Stimulated activated CD4-positive, alpha-beta T cell treated with anti-CD3 and anti-CD28 coated beads, TNF-alpha, amount 100 ng/mL, for 1 hour (primary cell): ENCODE measurements around the gene SLC38A1.
"Not testable (repeated sequence)": the region's sequence is repeated elsewhere in the genome, so short reads cannot be mapped to it uniquely, and the experiment has no call there.

Experiments used
- DNase-seq, 3 donors: peaks; one replicate each; pipeline ENCODE4 v3.0.0-alpha.2; 2020; ENCODE audit warnings: low read depth in 3 of 3, low spot score in 1 of 3

SLC38A1 gene

DNA sequence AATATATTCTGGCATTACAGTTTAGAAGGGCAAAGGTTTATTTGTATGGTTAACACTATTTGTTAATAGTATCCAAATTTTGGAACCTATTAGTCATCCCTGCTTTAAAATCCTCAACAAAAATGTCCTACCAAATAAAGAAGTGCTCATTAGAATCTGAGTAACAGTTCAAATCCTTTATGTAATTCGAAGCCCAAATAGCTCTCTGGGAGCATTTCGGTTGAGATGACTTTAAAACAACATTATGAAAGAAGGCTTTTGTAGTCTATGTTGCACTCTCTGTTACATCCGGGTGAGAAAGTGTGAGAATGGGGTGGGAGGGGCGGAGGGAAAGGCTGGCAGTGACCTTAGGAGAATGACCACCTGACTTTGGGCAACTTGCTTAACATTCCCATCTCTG lies 59.7 kb downstream of the SLC38A1 start:
- DNase-seq = no peak

DNA sequence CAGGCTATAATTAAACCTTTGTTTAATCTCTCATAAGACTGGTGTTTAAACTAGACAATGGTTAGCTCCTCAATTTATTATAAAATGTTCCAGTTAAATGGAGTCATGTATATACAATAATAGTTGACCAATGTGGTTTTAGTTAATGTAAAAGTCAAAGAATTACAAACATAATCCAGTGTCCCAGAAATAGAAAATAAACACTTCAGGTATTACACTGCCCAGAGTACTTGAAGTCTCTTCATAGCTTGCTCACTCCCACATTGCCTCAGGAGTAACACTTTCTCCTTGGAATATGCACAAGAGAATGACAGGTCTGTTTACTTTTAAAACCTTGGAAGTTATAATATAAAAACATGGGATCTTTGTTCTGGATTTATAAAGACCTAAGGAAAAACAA lies 60.5 kb downstream of the SLC38A1 start:
- no peak for DNase-seq

DNA sequence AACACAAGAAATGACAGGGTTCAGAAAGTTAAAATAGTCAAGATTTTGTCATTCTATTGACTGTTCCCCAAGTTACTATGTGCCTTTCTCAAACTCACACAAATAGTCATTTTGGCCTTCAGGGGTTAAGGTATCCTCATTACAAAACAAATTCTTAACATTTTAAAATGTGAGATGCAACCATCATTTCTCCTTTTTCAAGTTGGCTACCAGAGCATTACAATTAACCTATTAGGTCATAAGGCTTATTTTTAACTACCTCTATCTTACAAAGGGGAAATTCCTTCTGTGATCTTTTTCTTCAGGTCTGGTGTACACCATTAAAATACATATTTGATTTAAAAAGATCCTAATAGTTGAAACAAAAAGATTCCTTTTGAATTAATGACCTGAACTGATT lies 61.2 kb downstream of the SLC38A1 start:
- no peak for DNase-seq

DNA sequence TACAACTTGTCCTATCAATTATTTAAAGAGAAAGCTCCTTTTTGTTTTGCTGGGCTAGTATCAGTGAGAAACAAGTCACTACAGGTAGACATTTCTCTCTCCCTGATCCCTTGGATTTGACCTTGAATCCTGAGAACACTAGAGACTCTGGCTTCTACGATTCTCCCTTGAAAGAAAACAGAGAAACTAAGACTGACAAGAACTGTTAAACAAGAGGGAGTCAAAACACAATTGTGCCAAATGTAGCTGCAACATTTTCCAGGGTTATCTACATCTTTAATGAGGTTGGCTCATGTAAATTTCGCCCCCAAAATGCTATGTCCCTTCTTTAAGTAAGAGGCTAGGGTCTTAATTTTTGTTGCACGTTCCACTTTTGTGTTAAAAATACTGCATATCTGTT lies 62.4 kb downstream of the SLC38A1 start:
- DNase-seq = no peak

DNA sequence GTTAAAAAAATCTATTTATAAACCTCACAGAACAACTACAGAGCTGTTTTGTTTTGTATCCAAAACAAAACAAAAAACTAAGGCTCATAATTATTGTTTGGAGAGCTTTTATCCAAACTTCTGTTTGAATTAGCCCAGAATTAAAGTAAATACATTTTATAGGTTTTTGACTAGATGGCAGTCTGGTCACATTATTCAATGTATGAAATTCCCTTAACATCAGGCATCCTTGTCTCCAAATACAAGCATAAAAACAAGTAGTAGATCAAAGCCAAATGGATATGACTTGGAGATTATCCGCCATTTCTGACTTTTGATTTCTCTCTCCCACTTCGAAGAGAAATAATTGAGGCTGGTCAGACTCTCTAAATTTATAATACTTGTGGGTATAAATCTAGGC lies 63.5 kb downstream of the SLC38A1 start:
- no peak for DNase-seq

DNA sequence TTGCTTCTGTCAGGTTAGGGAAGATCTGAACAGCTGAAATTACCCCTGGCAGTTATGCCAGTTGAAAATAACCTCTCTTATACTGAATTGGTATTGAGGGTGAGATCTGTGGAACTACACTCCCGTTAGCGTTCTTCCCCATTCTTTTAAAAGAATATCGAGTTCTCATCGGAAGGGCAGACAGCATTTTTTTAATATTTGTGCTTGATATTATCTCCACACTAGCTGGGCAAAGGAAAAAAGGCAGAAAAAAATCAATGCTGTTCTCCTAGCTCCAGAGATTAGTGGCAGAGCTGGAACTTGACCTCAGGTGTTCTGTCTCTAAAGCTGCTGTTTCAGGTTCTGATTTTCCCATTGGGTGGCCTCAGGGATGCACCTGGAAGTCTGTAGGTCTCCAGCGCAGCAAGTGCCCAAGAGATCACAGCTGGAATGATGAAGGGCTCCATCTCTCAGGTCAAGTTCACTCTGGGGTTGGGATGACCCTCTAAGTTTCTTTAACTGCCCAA lies 67.5 kb downstream of the SLC38A1 start:
- DNase-seq = no peak

DNA sequence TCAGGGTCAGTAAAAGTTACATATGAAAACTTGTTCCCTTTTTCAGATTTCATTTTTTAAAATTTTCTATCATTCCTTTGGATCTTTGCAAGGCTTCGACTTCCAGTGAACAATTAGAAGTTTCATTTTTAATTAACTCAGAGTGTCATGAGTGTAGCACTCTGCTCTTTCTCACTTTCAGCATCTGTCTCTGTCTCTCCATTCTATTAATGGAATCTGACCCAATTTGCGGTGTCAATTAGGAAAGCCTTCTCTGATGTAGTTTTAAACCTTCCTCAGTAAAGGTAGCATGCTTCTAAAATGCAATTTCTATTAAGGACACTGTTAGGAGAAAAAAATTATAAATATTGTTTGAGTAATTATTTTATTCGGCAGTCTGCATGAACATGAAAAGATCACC lies 68.3 kb downstream of the SLC38A1 start:
- no peak for DNase-seq

DNA sequence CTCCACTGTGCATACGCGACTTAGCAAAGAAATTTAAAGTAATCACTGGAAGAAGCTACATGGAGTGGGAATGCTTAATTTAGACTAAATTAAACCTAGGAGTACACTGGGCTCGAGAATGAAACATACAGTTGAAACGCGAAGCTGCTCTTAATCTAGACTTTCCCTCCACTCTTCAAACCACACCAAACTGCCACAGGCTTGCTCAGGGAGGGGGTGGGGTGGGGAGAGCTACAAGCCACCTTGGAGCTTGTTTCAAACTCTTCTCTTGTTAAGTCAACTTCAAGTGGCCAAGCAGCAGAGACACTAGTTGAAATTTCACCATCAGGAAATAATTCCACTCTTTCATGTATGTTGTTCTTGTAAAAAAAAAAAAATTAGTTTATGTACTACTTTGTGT lies 69.9 kb downstream of the SLC38A1 start:
- DNase-seq = no peak

DNA sequence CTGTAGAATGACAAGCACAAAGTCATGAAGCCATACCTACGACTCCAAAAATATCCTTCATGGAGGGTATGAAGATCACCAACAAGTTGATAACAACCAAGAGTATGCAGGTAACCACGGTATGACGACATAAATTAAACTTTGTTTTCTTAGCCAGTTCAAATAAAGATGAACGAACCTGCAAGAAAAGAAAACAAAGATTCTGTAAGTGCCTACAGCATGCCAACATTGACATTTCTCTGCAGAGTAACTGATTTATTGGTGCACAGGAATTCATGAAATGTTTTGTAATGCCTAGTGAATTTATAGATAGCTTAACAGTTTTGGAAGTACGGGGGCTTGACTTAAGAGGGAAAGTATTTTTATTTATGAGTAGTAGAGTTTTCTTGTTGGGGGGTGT lies 71.0 kb downstream of the SLC38A1 start:
- DNase-seq = no peak

DNA sequence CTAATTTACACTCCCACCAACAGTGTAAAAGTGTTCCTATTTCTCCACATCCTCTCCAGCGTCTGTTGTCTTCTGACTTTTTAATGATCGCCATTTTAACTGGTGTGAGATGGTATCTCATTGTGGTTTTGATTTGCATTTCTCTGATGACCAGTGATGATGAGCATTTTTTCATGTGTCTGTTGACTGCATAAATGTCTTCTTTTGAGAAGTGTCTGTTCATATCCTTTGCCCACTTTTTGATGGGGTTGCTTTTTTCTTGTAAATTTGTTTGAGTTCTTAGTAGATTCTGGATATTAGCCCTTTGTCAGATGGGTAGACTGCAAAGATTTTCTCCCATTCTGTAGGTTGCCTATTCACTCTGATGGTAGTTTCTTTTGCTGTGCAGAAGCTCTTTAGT lies 78.3 kb downstream of the SLC38A1 start:
- not testable (repeated sequence) for DNase-seq

DNA sequence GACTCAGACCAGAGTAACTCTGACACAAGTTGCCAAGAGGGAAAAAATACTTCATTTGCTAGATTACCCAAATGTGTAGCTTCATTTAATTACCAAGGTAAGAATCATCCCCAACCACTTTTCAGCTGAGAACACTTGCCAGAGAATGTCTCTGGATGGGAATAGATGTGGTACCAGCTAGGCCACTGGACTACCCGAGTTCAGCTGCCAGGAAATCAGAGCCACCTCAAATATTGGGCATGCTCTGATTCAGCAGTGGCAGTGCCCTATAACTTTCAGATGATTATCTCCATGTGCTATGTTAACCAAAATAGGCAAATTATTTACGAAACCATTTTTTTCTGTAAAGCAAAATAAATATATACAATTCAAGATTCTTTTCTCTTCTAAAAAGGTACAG lies 80.7 kb downstream of the SLC38A1 start:
- no peak for DNase-seq

DNA sequence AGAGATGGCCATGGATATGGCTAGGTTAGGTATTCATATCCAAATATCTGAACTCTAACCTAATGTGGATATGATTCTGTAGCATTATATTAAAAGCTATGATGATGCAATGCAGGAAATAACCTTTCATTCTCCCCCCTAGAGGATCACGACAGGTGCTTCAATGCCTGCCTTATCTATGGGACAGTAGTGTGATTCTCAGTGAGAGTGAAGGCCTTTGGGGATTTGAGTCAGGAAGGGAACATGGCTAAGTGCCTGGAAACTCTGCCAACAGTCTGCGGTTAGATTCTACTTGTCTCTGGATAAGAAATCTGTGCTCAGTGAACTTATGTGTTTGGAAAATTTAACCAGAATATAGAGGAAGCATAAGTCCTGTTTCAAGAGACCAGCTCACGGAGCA lies 81.8 kb downstream of the SLC38A1 start:
- DNase-seq = no peak

DNA sequence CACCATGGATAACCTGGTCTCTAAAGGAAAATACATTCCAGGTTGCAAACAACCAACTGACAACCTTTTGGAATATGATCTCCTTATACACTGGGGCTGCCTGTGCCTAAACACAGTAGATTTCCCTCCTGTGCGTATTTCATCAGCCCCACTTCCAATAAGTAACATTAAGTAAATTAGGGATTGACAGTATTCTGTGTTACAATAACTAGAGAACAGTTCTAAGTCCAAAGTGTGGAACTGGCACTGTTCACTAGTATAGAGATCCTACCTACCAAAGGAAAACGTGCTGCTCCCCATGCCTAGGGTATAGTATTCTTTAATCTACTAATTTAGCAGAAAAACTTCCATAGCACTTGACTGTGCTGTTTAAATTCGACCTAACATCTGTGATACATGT lies 82.8 kb downstream of the SLC38A1 start:
- no peak for DNase-seq

DNA sequence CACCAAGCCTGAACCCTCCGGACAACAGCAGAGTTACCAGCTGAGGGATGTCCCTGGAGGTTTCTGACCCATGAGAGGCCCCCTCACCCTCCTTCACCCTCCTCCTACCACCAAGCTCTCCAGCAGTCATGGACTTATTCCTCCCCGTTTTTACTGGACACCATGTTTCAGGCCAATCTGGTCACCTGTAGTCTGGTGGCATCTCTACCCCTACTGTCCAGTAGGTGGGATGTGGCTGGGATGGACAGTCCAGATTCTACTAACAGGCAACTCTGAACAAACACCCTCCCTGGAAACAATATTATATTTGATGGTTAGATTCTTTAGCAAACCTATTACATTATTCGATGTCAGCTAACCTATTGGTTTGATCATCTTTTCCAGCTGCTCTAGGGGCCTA lies 83.2 kb downstream of the SLC38A1 start:
- DNase-seq = no peak

DNA sequence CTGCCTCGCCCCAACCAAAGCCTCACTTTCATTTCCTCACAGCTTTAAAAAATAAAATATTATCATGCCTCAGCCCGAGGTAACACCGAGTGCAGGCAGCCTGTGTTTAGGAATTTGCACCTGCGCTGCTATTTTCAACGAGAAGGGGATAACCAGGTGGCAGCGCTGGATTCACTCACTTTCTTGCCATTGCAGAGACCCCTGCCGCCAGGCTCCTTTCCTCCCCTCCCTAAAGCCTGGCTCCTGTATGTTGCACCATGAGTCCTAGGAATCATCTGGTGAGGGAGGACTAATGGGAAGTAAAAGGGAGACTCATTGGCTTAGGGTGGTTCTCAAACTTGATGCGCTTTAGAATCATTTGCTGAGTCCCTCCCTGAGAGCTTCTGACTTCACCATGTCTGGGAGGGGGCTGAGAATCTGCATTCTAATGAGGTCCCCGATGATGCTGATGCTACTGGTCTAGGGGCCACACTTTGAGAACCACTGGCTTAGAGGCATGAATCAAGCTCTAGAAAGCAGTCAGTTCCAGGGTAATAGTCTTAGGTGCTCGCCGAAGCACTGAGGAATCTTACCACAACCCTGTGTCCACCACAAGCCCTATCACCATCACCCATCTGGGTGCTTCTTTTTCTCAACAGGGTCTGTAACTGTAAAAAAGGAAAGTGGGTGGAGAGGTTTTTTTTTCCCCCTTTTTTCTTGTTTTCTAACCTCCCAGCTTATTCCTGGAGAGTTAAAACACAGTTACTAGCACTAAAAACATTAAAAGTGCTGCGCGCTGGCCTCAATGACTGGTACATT lies 83.8 kb downstream of the SLC38A1 start:
- DNase-seq = no peak

DNA sequence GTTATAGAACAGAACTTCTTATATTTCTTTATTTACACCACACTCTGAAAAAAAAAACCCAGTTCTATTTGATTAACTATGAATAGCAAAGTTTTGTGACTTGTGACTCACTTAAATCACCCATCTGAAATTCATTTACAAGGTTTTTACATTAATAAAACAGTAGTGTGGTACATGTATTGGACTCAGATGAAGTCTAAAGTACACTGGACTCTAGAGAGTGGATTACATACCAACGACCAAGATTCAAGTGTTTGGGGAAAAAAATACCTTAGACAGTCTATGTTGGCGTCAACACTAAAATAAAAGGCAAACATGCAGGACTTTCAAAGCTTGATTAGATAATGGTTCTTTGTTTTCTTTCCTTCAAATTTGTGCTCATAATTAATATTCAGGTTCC lies 85.7 kb downstream of the SLC38A1 start:
- DNase-seq = no peak

DNA sequence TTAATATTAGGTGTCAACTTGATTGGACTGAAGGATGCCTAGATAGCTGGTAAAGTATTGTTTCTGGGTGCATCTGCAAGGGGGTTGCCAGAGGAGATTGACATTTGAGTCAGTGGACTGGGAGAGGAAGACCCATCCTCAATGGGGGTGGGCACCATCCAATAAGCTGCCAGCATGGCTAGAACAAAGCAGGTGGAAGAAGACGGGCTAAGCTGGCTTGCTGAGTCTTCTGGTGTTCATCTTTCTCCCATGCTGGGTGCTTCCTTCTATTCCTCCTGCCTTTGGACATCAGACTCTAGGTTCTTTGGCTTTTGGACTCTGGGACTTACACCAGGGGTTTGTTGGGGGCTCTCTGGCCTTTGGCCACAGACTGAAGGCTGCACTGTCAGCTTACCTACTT lies 87.4 kb downstream of the SLC38A1 start:
- DNase-seq = no peak

DNA sequence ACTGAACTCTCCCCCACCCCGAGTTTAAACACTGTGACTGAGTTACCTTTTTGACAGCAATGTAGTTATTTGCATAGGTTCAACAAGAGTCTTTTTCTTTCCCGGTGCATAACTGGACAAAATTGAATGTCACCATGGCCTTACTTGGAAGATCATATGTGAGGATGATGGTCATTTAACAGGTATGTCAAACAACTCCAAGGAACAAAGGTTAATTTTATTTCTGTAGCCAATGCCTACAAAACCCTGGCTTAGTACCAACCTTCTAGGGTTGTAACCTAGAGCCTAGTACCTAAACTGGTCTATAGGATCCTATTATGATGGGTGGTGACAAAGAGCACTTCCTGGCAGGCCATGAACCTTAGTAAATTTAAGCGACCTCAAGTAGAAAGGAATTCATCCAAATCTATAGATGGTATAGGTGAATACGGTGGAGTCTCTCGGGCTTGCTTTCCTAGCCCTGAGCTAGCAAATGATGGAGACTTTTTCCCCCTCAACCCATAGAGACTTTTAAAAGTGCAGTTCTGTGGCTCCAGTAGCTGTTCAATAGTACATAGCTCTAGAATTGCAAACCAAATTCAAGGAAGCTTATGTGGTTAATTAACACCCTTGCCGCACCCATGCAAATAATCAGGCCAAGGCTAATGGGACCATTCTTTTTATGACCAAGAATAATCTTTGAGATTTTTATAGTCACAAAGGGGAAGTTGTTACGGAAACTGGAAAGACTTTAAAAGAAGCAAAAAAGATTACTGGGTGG lies 89.0 kb downstream of the SLC38A1 start:
- no peak for DNase-seq

DNA sequence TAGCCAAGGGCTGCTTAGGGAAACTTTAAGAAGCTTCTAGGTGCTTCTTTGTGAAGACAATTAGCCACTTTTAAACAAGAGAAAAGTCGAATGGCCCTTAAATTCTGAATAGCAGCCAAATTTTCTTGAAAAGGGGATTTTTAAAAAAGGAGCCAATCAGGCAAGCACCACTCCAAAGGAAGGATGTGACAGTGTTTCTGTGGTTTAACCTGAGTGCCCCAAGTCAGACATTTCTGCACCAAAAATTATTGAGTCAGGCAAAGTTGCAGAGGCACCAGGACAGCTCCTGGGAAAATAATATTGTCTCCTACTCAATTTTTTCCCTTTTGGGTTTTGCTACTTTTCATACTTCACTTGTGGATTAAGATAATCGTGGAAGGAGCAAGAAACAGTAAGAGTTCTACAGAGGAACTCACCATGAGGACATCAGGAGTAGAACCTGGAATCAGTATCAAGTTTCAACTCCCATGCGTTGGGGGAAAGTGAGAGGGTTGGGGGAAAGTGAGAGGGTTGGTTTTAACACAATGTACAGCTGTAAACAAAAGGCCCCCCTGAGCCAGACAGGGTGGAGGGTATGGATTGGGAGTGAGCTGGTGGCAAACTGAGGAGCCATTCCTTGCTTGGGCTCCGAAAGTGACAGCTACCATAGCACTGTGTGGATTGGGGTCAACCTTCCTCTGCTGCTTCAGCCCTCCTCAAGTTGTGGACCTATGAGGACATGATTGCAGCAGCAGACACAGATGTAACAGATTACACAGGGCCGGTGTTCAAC lies 90.8 kb downstream of the SLC38A1 start:
- DNase-seq = no peak

DNA sequence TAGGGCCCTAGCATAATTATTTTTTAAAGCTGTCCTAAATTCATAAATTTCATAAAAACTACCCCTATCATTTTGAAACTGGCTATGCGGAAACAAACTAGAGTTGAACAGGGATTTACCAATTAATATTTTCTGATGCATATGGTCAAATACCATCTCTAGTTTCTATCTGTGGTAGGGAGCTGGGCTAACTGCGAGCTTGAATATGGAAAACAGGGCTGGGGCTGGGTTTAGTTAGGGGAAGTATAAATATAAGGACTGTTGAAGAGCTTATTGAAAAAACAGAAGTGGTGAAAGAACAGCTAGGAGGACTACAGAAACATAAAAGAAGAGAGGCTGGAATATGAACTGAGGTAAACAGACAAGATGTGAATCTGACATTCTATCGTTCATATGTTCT lies 91.8 kb downstream of the SLC38A1 start:
- no peak for DNase-seq

DNA sequence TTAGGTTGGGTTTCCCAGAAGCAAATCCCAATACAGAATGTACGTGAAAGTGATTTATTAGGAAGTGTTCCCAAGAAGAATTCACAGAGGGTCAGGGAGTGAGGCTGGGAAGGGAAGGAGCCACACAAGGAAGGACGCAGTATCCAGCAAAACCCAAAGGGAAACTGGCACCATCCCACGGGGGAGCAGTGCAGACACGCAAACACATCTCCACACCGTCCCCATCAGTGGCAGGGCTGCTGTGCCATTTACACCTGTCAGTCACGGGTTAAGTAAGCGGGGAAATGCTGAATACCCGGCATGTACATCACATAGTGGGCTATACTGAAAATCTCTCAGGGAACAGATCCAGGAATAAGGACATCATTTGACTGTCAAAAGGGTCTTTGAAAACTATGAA lies 93.9 kb downstream of the SLC38A1 start:
- DNase-seq = no peak
